Uterus (tissue), 2 donors: ENCODE measurements around the gene CENPB.

ENCODE experiments used
- CTCF ChIP-seq, 4 experiments: fragments of 200-600 bp in 2 of 4; fragments of 450-650 bp in 2 of 4; sonication (generic) in 2 of 4; IDR thresholded peaks; one replicate each; pipeline ENCODE4 v1.5.1; 2016 to 2019; ENCODE audit warnings: antibody characterized with exemption in 4 of 4, mild to moderate bottlenecking in 2 of 4, moderate library complexity in 1 of 4
- POLR2A ChIP-seq, 2 donors: fragments of 450-650 bp; IDR thresholded peaks; one replicate each; pipeline ENCODE4 v1.6.1; 2016; ENCODE audit warnings: antibody characterized with exemption in 2 of 2, mild to moderate bottlenecking in 1 of 2, moderate library complexity in 1 of 2

DNA sequence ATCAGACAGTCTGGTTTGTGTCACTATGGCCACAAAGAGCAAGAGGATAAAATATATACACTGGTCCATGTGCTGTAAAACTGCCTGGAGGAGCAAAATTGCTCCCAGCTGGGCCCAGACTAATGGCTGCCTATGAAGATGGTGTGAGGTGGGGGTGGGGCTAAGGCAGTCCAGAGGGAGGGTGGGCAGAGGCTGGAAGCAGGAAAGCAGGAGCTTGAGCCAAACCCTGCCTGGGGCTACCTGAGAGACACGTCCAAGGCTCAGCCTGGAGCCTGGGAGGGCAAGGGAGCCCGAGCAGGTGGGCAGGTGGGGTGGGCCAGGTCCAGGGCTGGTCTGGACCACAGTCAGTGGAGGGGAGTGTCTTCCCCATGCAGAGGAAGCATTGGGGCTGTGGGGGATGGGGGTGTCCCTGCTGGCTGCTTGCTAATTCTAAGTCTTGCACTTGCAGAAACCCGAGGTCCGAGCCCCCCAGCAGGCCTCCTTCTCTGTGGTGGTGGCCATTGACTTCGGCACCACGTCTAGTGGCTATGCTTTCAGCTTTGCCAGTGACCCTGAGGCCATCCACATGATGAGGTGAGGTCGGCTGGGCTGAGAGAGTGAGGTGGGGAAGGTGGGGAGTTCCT is 44.6 kb downstream of the CENPB start:
- TF ChIP-seq CTCF (IDR thresholded peaks at IDR 0.05) = no peak
- TF ChIP-seq POLR2A (IDR thresholded peaks at IDR 0.05) = no peak
